ENCODE measurements around the gene PROX2.

DNA sequence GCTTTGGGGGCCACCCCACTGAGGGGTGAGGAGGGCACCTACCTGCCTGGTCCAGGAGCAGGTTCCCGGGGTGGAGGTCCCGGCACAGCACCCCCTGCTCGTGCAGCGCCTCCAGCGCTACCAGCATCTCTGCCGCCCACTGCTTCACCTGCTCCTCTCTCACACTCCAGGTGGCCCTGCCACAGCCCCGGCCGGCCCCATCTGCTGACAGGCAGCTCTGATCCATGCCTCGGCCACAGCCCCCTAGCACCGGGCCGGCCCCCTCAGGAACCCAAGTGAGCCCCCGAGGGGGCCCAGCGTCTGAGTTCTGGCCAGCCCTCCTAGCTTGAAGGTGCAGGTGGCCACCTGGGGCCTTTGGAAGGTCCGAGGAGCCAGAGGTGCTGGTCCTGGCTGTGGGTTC is 33.6 kb upstream of the PROX2 start:
- no peak for TF ChIP-seq EZH2 (IDR thresholded peaks at IDR 0.05; ENCODE audit: insufficient read depth, poor library complexity, severe bottlenecking)
- TF ChIP-seq EZH2phosphoT487 (IDR thresholded peaks at IDR 0.05; ENCODE audit: insufficient read depth, low read depth), result no peak

Measured in GM23248 (cell line).